A549 treated with AZD2906 at 1 μM for 4 hours (cell line): ENCODE results near the gene TEX30. TPM values are rescaled to one million over a fixed set of nuclear protein-coding genes. Genes with fewer than 3 reads are reported as not detected.

Source experiments
- total RNA-seq: library from RNA; stranded (reverse); fragments of 200-300 nt; extraction: Qiagen RNA extraction; gene quantifications from 5 replicates; pipeline ENCODE4 v1.2.3, GENCODE V29; 2022

Gene TEX30
- 11.6 to 13.4 TPM (median 12.3 TPM) in 5 replicates for total RNA-seq

DNA sequence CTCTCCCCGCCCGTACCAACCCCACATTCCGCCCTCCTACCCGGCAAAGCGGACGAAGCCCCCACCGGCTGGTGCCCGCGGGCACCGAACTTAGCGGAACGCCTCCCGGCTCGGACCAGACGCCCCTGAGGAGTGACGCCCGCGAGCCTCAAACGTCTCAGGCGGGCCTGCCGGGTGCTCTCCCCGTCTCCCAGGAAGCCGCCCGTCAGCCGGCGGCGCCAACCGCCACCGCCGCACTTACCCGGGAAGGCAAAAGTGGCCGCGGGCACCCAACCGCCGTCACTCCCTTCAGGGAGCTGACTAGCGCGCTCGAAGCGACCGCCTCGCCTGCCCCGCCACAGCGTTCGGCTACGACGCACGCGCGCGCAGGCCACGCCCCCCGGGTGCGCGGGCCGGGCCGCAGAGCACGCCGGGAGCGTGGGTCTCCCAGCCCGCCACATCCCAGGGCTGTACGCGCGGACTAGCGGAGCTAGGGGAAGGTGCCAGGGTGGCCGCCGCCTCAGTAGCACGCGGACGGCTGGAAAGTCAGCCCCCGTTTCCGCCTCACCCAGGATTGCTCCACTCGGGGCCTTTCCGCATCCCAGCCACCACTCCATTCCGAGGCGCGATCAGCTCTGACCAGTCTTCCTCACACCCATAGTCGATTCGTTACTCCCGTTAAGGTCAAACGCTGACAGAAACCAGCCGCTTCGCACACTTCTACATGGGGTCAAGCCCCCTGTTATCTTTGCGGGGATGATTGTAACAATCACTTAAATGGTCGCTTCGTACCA, at the start of gene TEX30:
TEX30 (minus strand) TSS at position 346 of the 773 bp plus-strand sequence. CDS start 3,760 bp downstream, outside the sequence.

DNA sequence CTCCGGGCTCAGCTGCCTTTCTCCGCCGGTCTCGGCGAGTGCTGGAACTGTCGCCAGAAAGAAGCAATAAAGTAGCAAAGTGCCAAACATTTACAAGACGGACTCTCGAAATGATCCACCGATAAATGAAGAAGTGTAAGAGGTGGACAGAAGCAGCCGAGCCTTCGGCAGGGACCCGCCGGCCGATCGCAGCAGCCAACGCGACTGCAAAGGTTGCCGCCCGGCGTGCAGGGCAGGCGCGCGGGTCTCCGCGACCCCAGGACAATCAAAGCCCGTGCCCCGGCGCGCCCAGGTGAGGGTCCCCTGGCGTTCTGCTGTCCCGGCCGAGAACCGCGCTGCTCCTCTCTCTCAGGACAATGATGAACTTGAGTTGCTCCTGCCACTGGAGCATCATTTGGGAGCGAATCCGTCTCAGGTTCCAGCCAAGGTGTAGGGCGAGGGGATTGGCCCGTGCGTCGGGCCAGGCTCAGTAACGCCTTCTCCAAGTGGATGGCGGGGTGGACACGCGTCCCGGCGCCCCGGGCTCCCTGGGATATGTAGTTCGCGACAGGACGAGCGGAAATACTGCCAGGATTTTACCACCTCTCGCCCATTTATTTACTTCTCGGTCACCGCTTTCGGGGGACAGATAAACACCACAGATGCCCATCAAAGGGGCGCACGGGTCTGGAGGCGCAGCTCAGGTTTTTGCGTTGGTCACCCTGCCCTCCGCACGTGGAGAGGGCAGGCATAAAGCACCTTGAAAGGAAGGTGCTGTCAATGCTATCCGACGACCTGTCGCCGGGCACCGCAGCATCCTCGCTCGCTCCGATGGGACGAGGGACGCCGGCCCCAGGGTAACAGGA, 25.2 kb upstream of the TEX30 start, which contains the start of the genes BIVM and POGLUT2:
BIVM (plus strand) TSS at position 539 of the 845 bp plus-strand sequence. CDS start 8,149 bp downstream, outside the sequence.
POGLUT2 (minus strand) TSS at position 396 of the 845 bp plus-strand sequence; CDS start at position 90, 306 bp downstream.

Other genes with a start within 250 kb of the TEX30 start
- gene TPP2, start 176.8 kb downstream of the TEX30 start, total RNA-seq = 12.4 to 15.9 TPM (median 14.4 TPM) in 5 replicates
- gene METTL21C, start 78.7 kb downstream of the TEX30 start, total RNA-seq = not detected in 5 replicates
- 4.9 to 6.3 TPM (median 5.8 TPM) in 5 replicates for gene POGLUT2, start 25.2 kb upstream of the TEX30 start, total RNA-seq
- gene BIVM, start 25.3 kb upstream of the TEX30 start, total RNA-seq = 3.0 to 4.3 TPM (median 3.4 TPM) in 5 replicates
- 13.0 to 18.3 TPM (median 16.0 TPM) in 5 replicates for gene ERCC5, start 72.2 kb upstream of the TEX30 start, total RNA-seq